HepG2 (cell line): Measurements from ENCODE around the gene PLCG2. TPM values are rescaled to one million over a fixed set of nuclear protein-coding genes. Genes with fewer than 3 reads are reported as not detected.
A peak's percentile ranks its signal among the peaks of the same experiment; 100 is the strongest.

Source experiments
- ARID3A ChIP-seq: IDR thresholded peaks from 2 replicates; pipeline ENCODE4 v1.6.1; 2012; ENCODE audit warnings: low read depth, low read length, improper control_type of control experiment
- CBX2 ChIP-seq, 2 experiments: fragments of 200-600 bp in 1 of 2; sonication (generic); formaldehyde crosslinking in 1 of 2; IDR thresholded peaks; 2 replicates each; pipeline versions ENCODE4 v1.7.0 to v1.8.1; 2018 to 2022; ENCODE audit warnings: low read depth in 2 of 2, low read length in 1 of 2, mild to moderate bottlenecking in 1 of 2, missing genetic modification reagents in 1 of 2
- ELK4 ChIP-seq: sonication (generic); formaldehyde crosslinking; IDR thresholded peaks from 2 replicates; pipeline ENCODE4 v1.9.0; 2021; ENCODE audit warnings: missing genetic modification reagents, borderline replicate concordance
- FOXA1 ChIP-seq, 2 experiments: fragments of 450-650 bp in 1 of 2; sonication (generic) in 1 of 2; formaldehyde crosslinking in 1 of 2; IDR thresholded peaks; 2 replicates each; pipeline versions ENCODE4 v1.4.0 to v1.6.1; 2016 to 2020; ENCODE audit warnings: missing genetic modification reagents in 1 of 2
- FOXP4 ChIP-seq: sonication (generic); formaldehyde crosslinking; IDR thresholded peaks from 2 replicates; pipeline ENCODE4 v1.4.0; 2020; ENCODE audit warnings: missing genetic modification reagents
- HNF4A ChIP-seq: sonication (generic); formaldehyde crosslinking; IDR thresholded peaks from 2 replicates; pipeline ENCODE4 v1.4.0; 2020; ENCODE audit warnings: missing genetic modification reagents
- NFATC3 ChIP-seq: sonication (generic); formaldehyde crosslinking; IDR thresholded peaks from 2 replicates; pipeline ENCODE4 v1.5.1; 2020; ENCODE audit warnings: mild to moderate bottlenecking, missing genetic modification reagents
- PLSCR1 ChIP-seq: sonication (generic); formaldehyde crosslinking; IDR thresholded peaks from 2 replicates; pipeline ENCODE4 v1.5.0; 2020; ENCODE audit warnings: missing genetic modification reagents, mild to moderate bottlenecking, borderline replicate concordance
- POLR2G ChIP-seq: fragments of 200-400 bp; formaldehyde crosslinking; IDR thresholded peaks from 2 replicates; pipeline ENCODE4 v1.6.1; 2018; ENCODE audit warnings: mild to moderate bottlenecking, low read depth, low read length, moderate library complexity
- TCF12 ChIP-seq, 2 experiments: fragments of 450-650 bp in 1 of 2; sonication (generic) in 1 of 2; formaldehyde crosslinking in 1 of 2; IDR thresholded peaks; 2 replicates each; pipeline versions ENCODE4 v1.6.1 to v1.8.0; 2017 to 2022; ENCODE audit warnings: antibody characterized with exemption in 1 of 2, mild to moderate bottlenecking in 1 of 2, missing genetic modification reagents in 1 of 2, moderate library complexity in 1 of 2
- ZBTB20 ChIP-seq: sonication (generic); formaldehyde crosslinking; IDR thresholded peaks from 2 replicates; pipeline ENCODE4 v1.8.1; 2023; ENCODE audit warnings: missing genetic modification reagents, low read depth, mild to moderate bottlenecking, borderline replicate concordance
- ZMYM2 ChIP-seq: sonication (generic); formaldehyde crosslinking; IDR thresholded peaks from 2 replicates; pipeline ENCODE4 v1.8.0; 2022; ENCODE audit warnings: mild to moderate bottlenecking, missing genetic modification reagents
- ZNF280B ChIP-seq: sonication (generic); formaldehyde crosslinking; IDR thresholded peaks from 2 replicates; pipeline ENCODE4 v1.5.0; 2020; ENCODE audit warnings: missing genetic modification reagents, mild to moderate bottlenecking, borderline replicate concordance
- ZNF282 ChIP-seq: fragments of 450-650 bp; IDR thresholded peaks from 2 replicates; pipeline ENCODE4 v1.6.1; 2018; ENCODE audit not compliant: partially characterized antibody
- ZNF510 ChIP-seq: sonication (generic); formaldehyde crosslinking; IDR thresholded peaks from 2 replicates; pipeline ENCODE4 v1.4.0; 2020; ENCODE audit warnings: low read depth, mild to moderate bottlenecking, missing genetic modification reagents
- ZNF704 ChIP-seq: sonication (generic); formaldehyde crosslinking; IDR thresholded peaks from 2 replicates; pipeline ENCODE4 v1.8.1; 2023; ENCODE audit warnings: mild to moderate bottlenecking, inconsistent platforms, moderate library complexity, missing genetic modification reagents, borderline replicate concordance
- ZNF878 ChIP-seq: sonication (generic); formaldehyde crosslinking; IDR thresholded peaks from 2 replicates; pipeline ENCODE4 v1.8.1; 2023; ENCODE audit warnings: mild to moderate bottlenecking, missing genetic modification reagents, moderate library complexity
- polyA plus RNA-seq, 8 experiments: library from polyadenylated mRNA; depleted of rRNA in 3 of 8; stranded (reverse) in 7 of 8; unstranded in 1 of 8; fragments of >200 nt; fragmentation: Illumina TruSeq in 4 of 8; extraction: Trizol in 4 of 8; gene quantifications; 2 replicates each; pipeline versions ENCODE4 v1.2.1 to v1.2.3, GENCODE V29; 2011 to 2016; ENCODE audit warnings: low read depth in 4 of 8, missing spikeins in 1 of 8, mixed read lengths in 1 of 8; ENCODE audit not compliant: insufficient read depth in 1 of 8
- total RNA-seq, 5 experiments: library from RNA; depleted of rRNA; stranded (reverse); fragments of >200 nt; fragmentation: Illumina TruSeq; extraction: Trizol; gene quantifications; 2 replicates each; pipeline ENCODE4 v1.2.3, GENCODE V29; 2016; ENCODE audit warnings: low read depth in 1 of 5

Gene PLCG2
- total and polyA plus RNA-seq, 2 of the 13 experiments (the other 11 are each of a cell fraction or from before 2014, with no cell fraction given): 0.13 to 0.18 TPM

- TF ChIP-seq ELK4 (CRISPR knock-in tag) (no peak), ZNF878 (peak; percentile 87; the same call in 1 of the 2 replicates), CBX2 (IDR thresholded peaks at IDR 0.05; ENCODE audit: low read depth, low read length) (no peak), CBX2 (CRISPR knock-in tag; IDR thresholded peaks at IDR 0.05; ENCODE audit: low read depth) (0 out of 2 replicates have a peak, but pooled peaks have one; percentile 5), FOXA1 (IDR thresholded peaks at IDR 0.05) (peak; percentile 95), FOXA1 (CRISPR knock-in tag; IDR thresholded peaks at IDR 0.05) (peak; percentile 93), POLR2G (no peak), ZBTB20 (peak; percentile 69; the same call in 1 of the 2 replicates), ARID3A (peak; percentile 99), ZNF704 (no peak), ZNF510 (CRISPR knock-in tag) (no peak), PLSCR1 (no peak), ZNF282 (no peak), TCF12 (IDR thresholded peaks at IDR 0.05) (no peak), TCF12 (CRISPR knock-in tag; IDR thresholded peaks at IDR 0.05) (0 out of 2 replicates have a peak, but pooled peaks have one; percentile 60), ZNF280B (no peak), FOXP4 (peak; percentile 98), HNF4A (CRISPR knock-in tag) (peak; percentile 54), NFATC3 (no peak), ZMYM2 (CRISPR knock-in tag) (peak; percentile 87; the same call in 1 of the 2 replicates)
These were observed 11.0 kb upstream of the PLCG2 start (continued) for GRCh38 chr16:81767987-81768592.
